ENCODE measurements around the gene LAMB4.

Gene LAMB4

GRCh38 chr7:108053250-108053649, 76.9 kb downstream of the LAMB4 start:
- TF ChIP-seq GABPA (IDR thresholded peaks at IDR 0.05; ENCODE audit: low read depth), result no peak
- no peak for TF ChIP-seq CTCF (IDR thresholded peaks at IDR 0.05; ENCODE audit: insufficient read depth, low read length)
- TF ChIP-seq POLR2AphosphoS5 (IDR thresholded peaks at IDR 0.05; ENCODE audit: low read depth), result no peak
- TF ChIP-seq REST (IDR thresholded peaks at IDR 0.05; ENCODE audit: insufficient replicate concordance, low read depth), result no peak
- TF ChIP-seq SPI1 (IDR thresholded peaks at IDR 0.05; ENCODE audit: borderline replicate concordance, low read depth), result no peak
- Histone ChIP-seq H3K27me3 (ENCODE audit: insufficient read depth, poor library complexity, severe bottlenecking) (peaks cover 8% of the 10 kb centered on the region), H3K4me3 (replicated peaks; ENCODE audit: insufficient read depth, low read length) (no peak overlapping the region), H3K27ac (replicated peaks) (no peak overlapping the region)
- DNase-seq (ENCODE audit: low read depth in 1 of 2, low spot score in 1 of 2), result no peak

- DNase-seq (ENCODE audit: low read depth in 1 of 2, low spot score in 1 of 2), result no peak
- Histone ChIP-seq H3K27me3 (ENCODE audit: insufficient read depth, poor library complexity, severe bottlenecking) (peaks cover 8% of the 10 kb centered on the region), H3K4me3 (replicated peaks; ENCODE audit: insufficient read depth, low read length) (no peak overlapping the region), H3K27ac (replicated peaks) (no peak overlapping the region)
- TF ChIP-seq CTCF (IDR thresholded peaks at IDR 0.05; ENCODE audit: insufficient read depth, low read length) (no peak), SPI1 (IDR thresholded peaks at IDR 0.05; ENCODE audit: borderline replicate concordance, low read depth) (no peak), REST (IDR thresholded peaks at IDR 0.05; ENCODE audit: insufficient replicate concordance, low read depth) (no peak), GABPA (IDR thresholded peaks at IDR 0.05; ENCODE audit: low read depth) (no peak), POLR2AphosphoS5 (IDR thresholded peaks at IDR 0.05; ENCODE audit: low read depth) (no peak)
These were observed 78.7 kb downstream of the LAMB4 start for GRCh38 chr7:108051454-108051853.

- no peak for DNase-seq (ENCODE audit: low read depth in 1 of 2, low spot score in 1 of 2)
- Histone ChIP-seq H3K27me3 (ENCODE audit: insufficient read depth, poor library complexity, severe bottlenecking) (peaks cover 8% of the 10 kb centered on the region), H3K4me3 (replicated peaks; ENCODE audit: insufficient read depth, low read length) (no peak overlapping the region), H3K27ac (replicated peaks) (no peak overlapping the region)
- no peak for TF ChIP-seq GABPA (IDR thresholded peaks at IDR 0.05; ENCODE audit: low read depth)
- TF ChIP-seq CTCF (IDR thresholded peaks at IDR 0.05; ENCODE audit: insufficient read depth, low read length), result no peak
- TF ChIP-seq SPI1 (IDR thresholded peaks at IDR 0.05; ENCODE audit: borderline replicate concordance, low read depth), result no peak
- no peak for TF ChIP-seq POLR2AphosphoS5 (IDR thresholded peaks at IDR 0.05; ENCODE audit: low read depth)
- TF ChIP-seq REST (IDR thresholded peaks at IDR 0.05; ENCODE audit: insufficient replicate concordance, low read depth), result no peak
These were observed 80.2 kb downstream of the LAMB4 start for GRCh38 chr7:108049962-108050361.
